Heart left ventricle (tissue), 16 donors: ENCODE data around the gene DENND1B. TPM values are rescaled to one million over a fixed set of nuclear protein-coding genes. Genes with fewer than 3 reads are reported as not detected.
A peak's percentile ranks its signal among the peaks of the same experiment; 100 is the strongest.

Experiments used
- ATAC-seq, 4 donors: fragments of 200-7000 bp; cut with Tn5 transposase; one replicate each; pipeline ENCODE4 v1.9.1; 2020 to 2022; ENCODE audit warnings: moderate library complexity in 4 of 4, mild to moderate bottlenecking in 3 of 4, moderate number of reproducible peaks in 1 of 4
- DNase-seq, 5 donors: peaks; one replicate each; pipeline ENCODE4 v3.0.0-alpha.2; 2020
- H3K27ac ChIP-seq, 12 donors: fragments of 200-600 bp; sonication (generic) in 4 of 12; one replicate each; pipeline versions ENCODE4 v1.5.0 to v1.8.0; 2016 to 2022; ENCODE audit warnings: mild to moderate bottlenecking in 2 of 12
- H3K27me3 ChIP-seq, 9 donors: fragments of 200-600 bp; sonication (generic) in 2 of 9; one replicate each; pipeline versions ENCODE4 v1.5.1 to v1.8.0; 2016 to 2022; ENCODE audit warnings: mild to moderate bottlenecking in 3 of 9
- H3K36me3 ChIP-seq, 9 donors: fragments of 200-600 bp; sonication (generic) in 2 of 9; one replicate each; pipeline versions ENCODE4 v1.5.0 to v1.8.0; 2018 to 2022; ENCODE audit warnings: mild to moderate bottlenecking in 2 of 9
- H3K4me1 ChIP-seq, 12 donors: fragments of 200-600 bp; sonication (generic) in 4 of 12; one replicate each; pipeline versions ENCODE4 v1.5.0 to v1.8.0; 2016 to 2022; ENCODE audit warnings: mild to moderate bottlenecking in 3 of 12
- H3K4me3 ChIP-seq, 12 donors: fragments of 200-600 bp; sonication (generic) in 4 of 12; one replicate each; pipeline versions ENCODE4 v1.5.0 to v1.8.0; 2017 to 2022; ENCODE audit warnings: mild to moderate bottlenecking in 9 of 12, moderate library complexity in 4 of 12
- H3K9me3 ChIP-seq, 12 donors: fragments of 200-600 bp; sonication (generic) in 4 of 12; one replicate each; pipeline versions ENCODE4 v1.5.0 to v1.8.0; 2016 to 2022; ENCODE audit warnings: mild to moderate bottlenecking in 1 of 12
- CTCF ChIP-seq, 12 donors: fragments of 200-600 bp; sonication (generic) in 4 of 12; IDR thresholded peaks; one replicate each; pipeline versions ENCODE4 v1.5.0 to v1.8.0; 2018 to 2022; ENCODE audit warnings: antibody characterized with exemption in 12 of 12, mild to moderate bottlenecking in 5 of 12
- POLR2A ChIP-seq, 2 donors: fragments of 450-650 bp; IDR thresholded peaks; one replicate each; pipeline ENCODE4 v1.6.1; 2017; ENCODE audit warnings: antibody characterized with exemption in 2 of 2, mild to moderate bottlenecking in 2 of 2, moderate library complexity in 2 of 2
- WGBS, 4 donors: extraction: QIAGEN DNeasy Blood & Tissue Kit in 2 of 4; methylation state at CpG; one replicate each; pipeline versions ENCODE4 v1.1.5 to v1.1.7; 2013 to 2018; 5-methylcytosine and 5-hydroxymethylcytosine counted together
- intact Hi-C, 10 donors: fragments of 100-400 bp; cut with DNase I; formaldehyde crosslinking; loops; one replicate each; pipeline versions ENCODE4 v1.11.1 to v1.14.2; 2022
- polyA plus RNA-seq, 2 donors: library from polyadenylated mRNA; stranded (reverse); fragments of 200-250 nt; gene quantifications; one replicate each; pipeline ENCODE4 v1.2.3, GENCODE V29; 2013
- total RNA-seq, 9 donors: library from RNA; depleted of rRNA in 2 of 9; stranded (reverse); fragments of >200 nt in 2 of 9; fragmentation: NEBNext Ultra II Directional in 3 of 9; extraction: Animal tissue kit (Norgen Biotek cat#: 25700) in 3 of 9; gene quantifications; one replicate each; pipeline versions ENCODE4 v1.1.0 to v1.2.4, GENCODE V29; 2016 to 2023
- donor health status: ischemic (EF 13 %, LVEDD 7.1; RV severe dilation, severe dysfunction).
- donor health status: healthy with polysubstance abuse.
- donor health status: DM: no; HTN: yes; CAD: no.
- donor health status: DM: no; HTN: no; CAD: no.
- donor health status: ischemic (EF 25% LVEDD 6.9; RV normal size, moderate dysfunction).
- donor health status: ischemic (EF 25% LVEDD 5.7; RV mildly dilated, moderate dysfunction).
- donor health status: healthy.
- donor health status: DM: yes; HTN: yes; CAD: no.
- donor health status: ischemic (EF 35%, LVEDD 5.7; RV mildly dilated, moderate dysfunction).
- donor health status: nonischemic (EF 11% LVEDD 7.7; RV severe dilation, severe dysfunction).
- donor health status: DM: yes; HTN: yes; CAD: no.
- donor health status: PGD.
- donor health status: ischemic (EF 29% LVEDD 5.4; RV normal size, mild dysfunction).
- donor health status: nonischemic (EF 23%, LVEDD 6.1; RV moderate dilation, normal function).

The DENND1B gene
- total and polyA plus RNA-seq, 11 donors, result 4.0 to 31.4 (median 21.0) TPM

- ATAC-seq, result no peak
These were observed 11.0 kb upstream of the DENND1B start for GRCh38 chr1:197786280-197786679.

GRCh38 chr1:197783510-197783948, 8.2 kb upstream of the DENND1B start:
- H3K27me3 ChIP-seq, result no peaks in the 10 kb centered on the region
- peaks cover 0 to 13% (median 0%) of the 10 kb centered on the region in 12 donors for H3K4me1 ChIP-seq
- ATAC-seq, result no peak
- H3K4me3 ChIP-seq, result no peak overlapping the region
- H3K36me3 ChIP-seq, result no peaks in the 10 kb centered on the region
- WGBS, 4 donors, result 50 to 54% (median 51%) methylated on average over 1 of the region's 1 CpG
- intact Hi-C loops, result no loop called here
- DNase-seq, result no peak
- no peak for TF ChIP-seq POLR2A (IDR thresholded peaks at IDR 0.05)
- no peak for TF ChIP-seq CTCF (IDR thresholded peaks at IDR 0.05)
- H3K9me3 ChIP-seq, result peaks cover 0 to 7% (median 0%) of the 10 kb centered on the region in 12 donors
- H3K27ac ChIP-seq, result no peak overlapping the region

More at GRCh38 chr1:197786280-197786679, 11.0 kb upstream of the DENND1B start:
- peaks cover 0 to 9% (median 0%) of the 10 kb centered on the region in 12 donors for H3K9me3 ChIP-seq
- H3K36me3 ChIP-seq, result no peaks in the 10 kb centered on the region
- intact Hi-C loops, result no loop called here
- H3K27me3 ChIP-seq, result no peaks in the 10 kb centered on the region
- no peak overlapping the region for H3K27ac ChIP-seq
- TF ChIP-seq POLR2A (IDR thresholded peaks at IDR 0.05) (no peak), CTCF (IDR thresholded peaks at IDR 0.05) (no peak)
- WGBS, 4 donors, result 94 to 100% (median 97%) methylated on average over 1 of the region's 1 CpG
- DNase-seq, result no peak
- H3K4me1 ChIP-seq, result peaks cover 0 to 7% (median 0%) of the 10 kb centered on the region in 12 donors
- H3K4me3 ChIP-seq, result no peak overlapping the region

- Histone ChIP-seq H3K27ac (peak overlapping the region in 1 of 12 donors; percentile 34), H3K4me3 (no peak overlapping the region), H3K27me3 (no peaks in the 10 kb centered on the region), H3K4me1 (peaks cover 0 to 20% (median 0%) of the 10 kb centered on the region in 12 donors), H3K9me3 (peaks cover 0 to 7% (median 0%) of the 10 kb centered on the region in 12 donors), H3K36me3 (no peaks in the 10 kb centered on the region)
- ATAC-seq, result peak in 2 of 4 donors; percentile 50 to 59
- no peak for DNase-seq
- WGBS, 4 donors, result 60 to 75% (median 74%) methylated on average over 3 of the region's 3 CpGs
- intact Hi-C loops, result no loop called here
- TF ChIP-seq CTCF (IDR thresholded peaks at IDR 0.05), result no peak
- TF ChIP-seq POLR2A (IDR thresholded peaks at IDR 0.05), result no peak
These were observed 7.6 kb upstream of the DENND1B start for GRCh38 chr1:197782722-197783360.

- intact Hi-C loops, result no loop called here
- Histone ChIP-seq H3K27ac (peak overlapping the region in 1 of 12 donors; percentile 34), H3K4me1 (peaks cover 0 to 27% (median 0%) of the 10 kb centered on the region in 12 donors), H3K9me3 (peaks cover 0 to 7% (median 0%) of the 10 kb centered on the region in 12 donors), H3K4me3 (no peak overlapping the region), H3K27me3 (no peaks in the 10 kb centered on the region), H3K36me3 (no peaks in the 10 kb centered on the region)
- DNase-seq (no peak), ATAC-seq (no peak)
- WGBS, 4 donors, result 77 to 85% (median 83%) methylated on average over 2 of the region's 2 CpGs
- no peak for TF ChIP-seq CTCF (IDR thresholded peaks at IDR 0.05)
- TF ChIP-seq POLR2A (IDR thresholded peaks at IDR 0.05), result no peak
These were observed 6.9 kb upstream of the DENND1B start for GRCh38 chr1:197781968-197782721.
